ENCODE measurements around the gene CHMP2A.

- no peak for TF ChIP-seq CTCF (IDR thresholded peaks at IDR 0.05)
- no peak for TF ChIP-seq POLR2A (IDR thresholded peaks at IDR 0.05)
Observed at GRCh38 chr19:58509731-58510083, 45.2 kb downstream of the CHMP2A start.
